ENCODE data around the gene NKX1-1. TPM values are rescaled to one million over a fixed set of nuclear protein-coding genes. Genes with fewer than 3 reads are reported as not detected.

Gene NKX1-1
- total RNA-seq, 1 donor from 2014 or later: not detected

- Histone ChIP-seq H3K27ac (no peak overlapping the region), H3K27me3 (no peaks in the 10 kb centered on the region), H3K36me3 (no peaks in the 10 kb centered on the region), H3K9me3 (no peaks in the 10 kb centered on the region), H3K4me3 (no peak overlapping the region), H3K4me1 (no peaks in the 10 kb centered on the region)
- intact Hi-C loops (cut with DNase I): no loop called here
- no peak for DNase-seq (ENCODE audit: extremely low spot score in 2 of 2)
- TF ChIP-seq POLR2A (IDR thresholded peaks at IDR 0.05): no peak
- no peak for TF ChIP-seq POLR2AphosphoS5 (IDR thresholded peaks at IDR 0.05; ENCODE audit: insufficient read depth in 1 of 2, low read depth in 1 of 2)
These were observed 43.8 kb upstream of the NKX1-1 start for GRCh38 chr4:1449833-1450741.

- intact Hi-C loops (cut with DNase I): no loop called here
- no peak for DNase-seq (ENCODE audit: extremely low spot score in 2 of 2)
- Histone ChIP-seq H3K4me3 (no peak overlapping the region), H3K36me3 (no peaks in the 10 kb centered on the region), H3K27me3 (no peaks in the 10 kb centered on the region), H3K4me1 (no peaks in the 10 kb centered on the region), H3K9me3 (no peaks in the 10 kb centered on the region), H3K27ac (no peak overlapping the region)
- TF ChIP-seq POLR2A (IDR thresholded peaks at IDR 0.05) (no peak), POLR2AphosphoS5 (IDR thresholded peaks at IDR 0.05; ENCODE audit: insufficient read depth in 1 of 2, low read depth in 1 of 2) (no peak), CTCF (IDR thresholded peaks at IDR 0.05) (no peak)
These were observed 43.2 kb upstream of the NKX1-1 start for GRCh38 chr4:1449475-1449832.

GRCh38 chr4:1448589-1449420 is 42.6 kb upstream of the NKX1-1 start:
- intact Hi-C loops (cut with DNase I): no loop called here
- no peak for DNase-seq (ENCODE audit: extremely low spot score in 2 of 2)
- no peaks in the 10 kb centered on the region for H3K27me3 ChIP-seq

GRCh38 chr4:1447676-1448588 is 41.7 kb upstream of the NKX1-1 start:
- Histone ChIP-seq H3K4me3 (no peak overlapping the region), H3K27ac (no peak overlapping the region), H3K4me1 (no peaks in the 10 kb centered on the region), H3K36me3 (no peaks in the 10 kb centered on the region), H3K9me3 (no peaks in the 10 kb centered on the region), H3K27me3 (no peaks in the 10 kb centered on the region)
- TF ChIP-seq CTCF (IDR thresholded peaks at IDR 0.05) (no peak), POLR2AphosphoS5 (IDR thresholded peaks at IDR 0.05; ENCODE audit: insufficient read depth in 1 of 2, low read depth in 1 of 2) (no peak), POLR2A (IDR thresholded peaks at IDR 0.05) (no peak)
- intact Hi-C loops (cut with DNase I): no loop called here
- no peak for DNase-seq (ENCODE audit: extremely low spot score in 2 of 2)

More at GRCh38 chr4:1448589-1449420, 42.6 kb upstream of the NKX1-1 start:
- Histone ChIP-seq H3K4me3 (no peak overlapping the region), H3K4me1 (no peaks in the 10 kb centered on the region), H3K9me3 (no peaks in the 10 kb centered on the region), H3K27ac (no peak overlapping the region), H3K36me3 (no peaks in the 10 kb centered on the region)
- TF ChIP-seq POLR2AphosphoS5 (IDR thresholded peaks at IDR 0.05; ENCODE audit: insufficient read depth in 1 of 2, low read depth in 1 of 2): no peak
- no peak for TF ChIP-seq POLR2A (IDR thresholded peaks at IDR 0.05)
- TF ChIP-seq CTCF (IDR thresholded peaks at IDR 0.05): no peak
